ENCODE results near the gene AGFG1. TPM values are rescaled to one million over a fixed set of nuclear protein-coding genes. Genes with fewer than 3 reads are reported as not detected.
A peak's percentile ranks its signal among the peaks of the same experiment; 100 is the strongest.
"Not testable (repeated sequence)": the region's sequence is repeated elsewhere in the genome, so short reads cannot be mapped to it uniquely, and the experiment has no call there.

AGFG1 gene
- total RNA-seq, 1 donor from 2014 or later, result 25.5 TPM

DNA sequence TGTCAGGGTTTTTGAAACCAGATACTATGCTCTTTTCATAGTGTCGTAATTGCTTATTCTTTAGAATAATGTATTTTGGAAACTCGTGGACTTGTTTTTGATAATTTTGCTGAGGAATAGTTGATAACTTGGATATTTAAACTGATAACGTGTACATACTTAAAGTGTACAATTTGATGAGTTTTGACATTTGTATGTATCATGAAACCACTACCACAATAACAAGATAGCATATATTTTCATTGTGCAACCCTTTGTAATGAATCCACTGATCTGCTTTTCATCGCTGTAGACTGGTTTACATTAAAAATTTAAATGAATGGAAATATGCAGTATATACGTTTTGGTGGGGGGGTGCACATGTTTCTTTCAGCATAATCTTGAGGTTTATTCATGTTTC, 45.8 kb downstream of the AGFG1 start:
- intact Hi-C loops (cut with DNase I), result loop anchor here (1.0 to 5.0 kb wide), 2 partner anchors 14 to 45 kb away; partner anchors contain the start of gene AGFG1
- Histone ChIP-seq H3K4me1 (peaks cover 4 to 25% of the 10 kb centered on the region in 2 donors), H3K9me3 (no peaks in the 10 kb centered on the region), H3K27ac (peak overlapping the region; percentile 55 to 65), H3K4me3 (no peak overlapping the region), H3K36me3 (no peaks in the 10 kb centered on the region), H3K27me3 (no peaks in the 10 kb centered on the region)
- TF ChIP-seq, protein P1, sequence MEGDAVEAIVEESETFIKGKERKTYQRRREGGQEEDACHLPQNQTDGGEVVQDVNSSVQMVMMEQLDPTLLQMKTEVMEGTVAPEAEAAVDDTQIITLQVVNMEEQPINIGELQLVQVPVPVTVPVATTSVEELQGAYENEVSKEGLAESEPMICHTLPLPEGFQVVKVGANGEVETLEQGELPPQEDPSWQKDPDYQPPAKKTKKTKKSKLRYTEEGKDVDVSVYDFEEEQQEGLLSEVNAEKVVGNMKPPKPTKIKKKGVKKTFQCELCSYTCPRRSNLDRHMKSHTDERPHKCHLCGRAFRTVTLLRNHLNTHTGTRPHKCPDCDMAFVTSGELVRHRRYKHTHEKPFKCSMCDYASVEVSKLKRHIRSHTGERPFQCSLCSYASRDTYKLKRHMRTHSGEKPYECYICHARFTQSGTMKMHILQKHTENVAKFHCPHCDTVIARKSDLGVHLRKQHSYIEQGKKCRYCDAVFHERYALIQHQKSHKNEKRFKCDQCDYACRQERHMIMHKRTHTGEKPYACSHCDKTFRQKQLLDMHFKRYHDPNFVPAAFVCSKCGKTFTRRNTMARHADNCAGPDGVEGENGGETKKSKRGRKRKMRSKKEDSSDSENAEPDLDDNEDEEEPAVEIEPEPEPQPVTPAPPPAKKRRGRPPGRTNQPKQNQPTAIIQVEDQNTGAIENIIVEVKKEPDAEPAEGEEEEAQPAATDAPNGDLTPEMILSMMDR (IDR thresholded peaks at IDR 0.05), result no peak
- no peak for DNase-seq (ENCODE audit: low spot score in 2 of 2)

DNA sequence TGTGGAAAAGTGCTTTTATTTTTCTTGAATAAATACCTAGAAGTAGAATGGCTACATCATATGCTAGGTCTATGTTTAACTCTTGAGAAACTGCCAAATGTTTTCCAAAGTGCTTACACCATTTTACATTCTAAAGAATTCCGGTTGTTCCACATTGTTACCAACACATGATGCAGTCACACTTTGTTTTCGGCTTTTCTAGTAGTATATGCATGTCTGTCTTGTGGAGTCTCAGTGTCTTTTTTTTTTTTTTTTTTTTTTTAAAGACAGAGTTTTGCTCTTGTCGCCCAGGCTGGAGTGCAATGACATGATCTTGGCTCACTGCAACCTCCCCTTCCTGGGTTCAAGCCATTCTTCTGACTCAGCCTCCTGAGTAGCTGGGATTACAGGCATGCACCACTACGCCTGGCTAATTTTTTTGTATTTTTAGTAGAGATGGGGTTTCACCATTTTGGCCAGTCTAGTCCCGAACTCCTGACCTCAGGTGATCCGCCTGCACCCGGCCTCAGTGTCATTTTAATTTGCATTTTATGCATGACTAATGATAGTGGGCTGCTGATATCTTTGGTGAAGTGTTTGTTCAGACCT, 46.4 kb downstream of the AGFG1 start:
- not testable (repeated sequence) for H3K4me3 ChIP-seq, H3K27me3 ChIP-seq, H3K36me3 ChIP-seq, H3K9me3 ChIP-seq
- Histone ChIP-seq H3K27ac (peak overlapping the region in 1 of 2 donors; percentile 71), H3K4me1 (peaks cover 4 to 20% of the 10 kb centered on the region in 2 donors)
- intact Hi-C loops (cut with DNase I), result loop anchor here (1.0 to 5.0 kb wide), 2 partner anchors 15 to 46 kb away; partner anchors contain the start of gene AGFG1
- peak in 1 of 2 donors; percentile 72 for DNase-seq (ENCODE audit: low spot score in 2 of 2)

DNA sequence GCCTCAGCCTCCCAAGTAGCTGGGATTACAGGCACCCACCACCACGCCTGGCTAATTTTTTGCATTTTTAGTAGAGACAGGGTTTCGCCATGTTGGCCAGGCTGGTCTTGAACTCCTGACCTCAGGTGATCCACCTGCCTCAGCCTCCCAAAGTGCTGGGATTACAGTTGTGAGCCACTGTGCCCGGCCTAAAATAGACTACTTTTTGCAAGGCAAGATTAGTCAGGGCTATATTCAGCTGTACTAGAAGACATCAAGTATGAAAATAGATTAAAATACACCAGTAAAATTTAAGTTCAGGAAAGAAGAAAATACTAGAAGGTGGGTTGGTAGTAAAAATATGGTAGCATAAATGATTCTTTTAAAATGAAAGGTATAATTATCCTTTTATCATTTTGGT, 49.2 kb downstream of the AGFG1 start:
- not testable (repeated sequence) for H3K27me3 ChIP-seq

DNA sequence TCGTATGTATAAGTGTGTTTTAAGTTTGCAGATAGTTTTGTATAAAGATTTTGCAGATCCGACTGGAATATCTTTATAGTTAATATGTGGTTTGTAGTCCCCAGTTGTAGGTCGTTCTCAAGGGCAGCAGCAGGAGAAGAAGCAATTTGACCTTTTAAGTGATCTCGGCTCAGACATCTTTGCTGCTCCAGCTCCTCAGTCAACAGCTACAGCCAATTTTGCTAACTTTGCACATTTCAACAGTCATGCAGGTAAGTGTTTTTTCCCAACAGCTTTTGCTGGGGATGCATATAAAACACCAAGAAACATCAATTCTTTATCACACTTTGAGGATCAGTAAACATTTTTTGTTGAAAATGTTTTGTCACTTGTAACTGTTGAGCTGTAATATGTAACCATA, 52.7 kb downstream of the AGFG1 start:
- Histone ChIP-seq H3K4me3 (no peak overlapping the region), H3K9me3 (no peaks in the 10 kb centered on the region), H3K27me3 (no peaks in the 10 kb centered on the region), H3K27ac (no peak overlapping the region), H3K36me3 (peaks cover 9 to 36% of the 10 kb centered on the region in 2 donors), H3K4me1 (no peaks in the 10 kb centered on the region)
- intact Hi-C loops (cut with DNase I), result no loop called here
- TF ChIP-seq, protein P1 (IDR thresholded peaks at IDR 0.05), result no peak
- DNase-seq (ENCODE audit: low spot score in 2 of 2), result no peak

More for the DNA sequence above, 49.2 kb downstream of the AGFG1 start:
- DNase-seq (ENCODE audit: low spot score in 2 of 2); intact Hi-C loops (cut with DNase I); H3K9me3 ChIP-seq; H3K4me3 ChIP-seq; H3K27ac ChIP-seq: not testable (repeated sequence)
- Histone ChIP-seq H3K4me1 (peaks cover 4 to 15% of the 10 kb centered on the region in 2 donors), H3K36me3 (peaks cover 9 to 25% of the 10 kb centered on the region in 2 donors)

DNA sequence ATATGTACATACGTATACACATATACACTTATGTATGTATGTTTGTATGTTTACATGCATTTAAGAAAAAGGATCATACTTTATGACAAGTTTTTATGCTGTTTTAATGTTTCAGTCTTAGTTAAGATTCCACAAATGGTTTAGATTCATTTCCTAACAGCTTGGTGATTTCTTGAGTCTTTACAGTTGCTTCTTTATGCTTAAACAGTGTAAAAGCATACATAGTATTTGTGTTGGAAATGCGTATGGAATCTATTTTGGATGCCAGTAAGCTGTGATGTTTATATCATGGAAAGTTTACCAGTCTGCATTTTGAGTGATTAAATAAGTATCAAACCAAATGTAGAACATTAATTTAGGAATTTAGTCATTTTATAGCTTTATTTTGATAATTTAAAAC, 55.4 kb downstream of the AGFG1 start:
- H3K9me3 ChIP-seq, result no peaks in the 10 kb centered on the region
- intact Hi-C loops (cut with DNase I), result no loop called here
- no peaks in the 10 kb centered on the region for H3K4me1 ChIP-seq
- TF ChIP-seq, protein P1 (IDR thresholded peaks at IDR 0.05), result no peak
- DNase-seq (ENCODE audit: low spot score in 2 of 2), result no peak
- H3K27me3 ChIP-seq, result no peaks in the 10 kb centered on the region
- H3K36me3 ChIP-seq, result peaks cover 16 to 40% of the 10 kb centered on the region in 2 donors
- no peak overlapping the region for H3K4me3 ChIP-seq
- no peak overlapping the region for H3K27ac ChIP-seq

DNA sequence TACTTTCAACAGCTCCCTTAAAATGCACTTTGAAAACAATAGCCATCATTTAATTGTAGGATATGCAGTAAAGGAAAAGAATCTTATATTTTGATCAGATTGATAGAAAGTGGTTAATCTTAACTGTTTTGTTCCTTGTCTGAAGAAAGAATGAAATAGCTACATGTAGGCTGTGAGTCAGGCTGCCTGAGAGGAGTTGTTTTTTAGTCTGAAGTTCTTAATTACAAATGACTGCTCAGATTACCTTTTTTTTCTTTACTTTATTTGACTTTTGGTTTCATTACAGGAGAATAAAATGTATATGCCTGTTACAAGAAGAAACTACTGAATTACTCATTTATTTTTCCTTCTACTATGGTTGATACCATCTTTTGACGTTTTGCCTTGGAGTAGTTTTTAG, 56.8 kb downstream of the AGFG1 start:
- TF ChIP-seq, protein P1 (IDR thresholded peaks at IDR 0.05), result no peak
- intact Hi-C loops (cut with DNase I), result no loop called here
- Histone ChIP-seq H3K36me3 (peaks cover 24 to 46% of the 10 kb centered on the region in 2 donors), H3K27me3 (no peaks in the 10 kb centered on the region), H3K4me3 (no peak overlapping the region), H3K4me1 (no peaks in the 10 kb centered on the region), H3K9me3 (no peaks in the 10 kb centered on the region), H3K27ac (no peak overlapping the region)
- no peak for DNase-seq (ENCODE audit: low spot score in 2 of 2)

Data from ascending aorta (tissue), 2 donors.